PC-9 (cell line): ENCODE results near the gene LMO2. TPM values are rescaled to one million over a fixed set of nuclear protein-coding genes. Genes with fewer than 3 reads are reported as not detected.

Experiments
- BruUV-seq: library from RNA; stranded (reverse); fragments of 400-500 nt; replicated peaks from 2 replicates; lab custom pipeline; 2021; lab: Mats Ljungman, UMichigan
- CTCF ChIA-PET: fragments of 300-600 bp; sonication (Branson Sonifier 250); formaldehyde crosslinking; loops from one replicate; lab custom pipeline; 2022; ENCODE audit warnings: antibody characterized with exemption; lab: Charles Lee
- POLR2A ChIA-PET: fragments of 300-600 bp; sonication (Branson Sonifier 250); formaldehyde crosslinking; loops from one replicate; lab custom pipeline; 2022; ENCODE audit warnings: antibody characterized with exemption; ENCODE audit not compliant: unreplicated experiment; lab: Charles Lee
- DNase-seq, 2 experiments: peaks; one replicate each; pipeline versions ENCODE4 v3.0.0 to v3.0.0-alpha.2; 2015 to 2022; ENCODE audit warnings: mixed read lengths in 1 of 2
- H2AFZ ChIP-seq: fragments of 200-600 bp; sonication (generic); 2 replicates; pipeline ENCODE4 v1.8.1; 2017; ENCODE audit warnings: antibody characterized with exemption
- H3F3A ChIP-seq: fragments of 200-600 bp; sonication (generic); 2 replicates; pipeline ENCODE4 v1.8.1; 2017; ENCODE audit warnings: antibody characterized with exemption, mild to moderate bottlenecking, low read depth; ENCODE audit not compliant: insufficient read depth
- H3K27ac ChIP-seq: fragments of 200-600 bp; sonication (generic); 2 replicates; pipeline ENCODE4 v1.6.1; 2016; ENCODE audit warnings: mixed run types
- H3K27me3 ChIP-seq: fragments of 200-600 bp; sonication (generic); 2 replicates; pipeline ENCODE4 v1.6.1; 2016; ENCODE audit warnings: low read depth, mixed run types; ENCODE audit not compliant: insufficient read depth
- H3K36me3 ChIP-seq: fragments of 200-600 bp; sonication (generic); 2 replicates; pipeline ENCODE4 v1.6.1; 2016; ENCODE audit warnings: low read depth, mixed run types
- H3K4me1 ChIP-seq: fragments of 200-600 bp; sonication (generic); replicated peaks from 2 replicates; pipeline ENCODE4 v1.6.1; 2016; ENCODE audit warnings: mixed run types; ENCODE audit not compliant: insufficient read depth
- H3K4me2 ChIP-seq: fragments of 200-600 bp; sonication (generic); 2 replicates; pipeline ENCODE4 v1.6.1; 2017; ENCODE audit warnings: mixed run types
- H3K4me3 ChIP-seq: fragments of 200-600 bp; sonication (generic); 2 replicates; pipeline ENCODE4 v1.6.1; 2016; ENCODE audit warnings: mixed run types
- H3K79me2 ChIP-seq: fragments of 200-600 bp; sonication (generic); 2 replicates; pipeline ENCODE4 v1.6.1; 2017; ENCODE audit warnings: low read depth, mixed run types
- H3K9me2 ChIP-seq: fragments of 200-600 bp; sonication (generic); 2 replicates; pipeline ENCODE4 v1.8.1; 2017; ENCODE audit warnings: mild to moderate bottlenecking; ENCODE audit not compliant: insufficient read depth
- H3K9me3 ChIP-seq: fragments of 200-600 bp; sonication (generic); 2 replicates; pipeline ENCODE4 v1.8.1; 2016; ENCODE audit warnings: low read depth; ENCODE audit not compliant: insufficient read depth
- H4K20me1 ChIP-seq: fragments of 200-600 bp; sonication (generic); 2 replicates; pipeline ENCODE4 v1.8.1; 2017; ENCODE audit not compliant: insufficient read depth
- EZH2 ChIP-seq: fragments of 200-600 bp; sonication (generic); IDR thresholded peaks from 2 replicates; pipeline ENCODE4 v1.8.0; 2017; ENCODE audit warnings: antibody characterized with exemption, low read depth
- intact Hi-C: fragments of 100-400 bp; cut with micrococcal nuclease; formaldehyde crosslinking; loops from one replicate; pipeline ENCODE4 v1.10.0; 2022; ENCODE audit not compliant: unreplicated experiment
- total RNA-seq: library from RNA; stranded (reverse); gene quantifications from 2 replicates; pipeline ENCODE4 v1.2.3, GENCODE V29; 2021
- TF ChIP-seq, protein P1 (sequence below): fragments of 200-600 bp; sonication (generic); conservative IDR thresholded peaks from 2 replicates; pipeline ENCODE4 v1.6.1; 2017; ENCODE audit warnings: mixed run types, antibody characterized with exemption, mild to moderate bottlenecking, moderate library complexity

The LMO2 gene
- total RNA-seq, 1 experiment from 2014 or later = 0.28 TPM

DNA sequence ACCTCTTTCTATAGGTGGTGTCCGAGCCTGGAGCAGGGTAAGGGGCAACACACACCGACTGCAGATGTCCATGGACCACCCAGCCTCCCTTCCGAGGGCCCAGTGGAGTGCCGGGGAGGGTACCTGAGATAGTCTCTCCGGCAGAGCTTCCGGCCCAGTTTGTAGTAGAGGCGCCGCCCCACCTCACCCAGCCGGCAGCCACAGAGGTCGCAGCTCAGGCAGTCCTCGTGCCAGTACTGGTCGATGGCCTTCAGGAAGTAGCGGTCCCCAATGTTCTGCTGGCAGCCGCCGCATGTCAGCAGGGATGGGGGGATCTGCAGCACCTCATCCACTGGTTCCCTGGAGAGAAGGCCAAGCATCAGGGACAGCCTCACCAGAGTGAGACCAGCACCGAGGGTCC, 27.4 kb downstream of the LMO2 start:
- H3K36me3 ChIP-seq = no peaks in the 10 kb centered on the region
- H3K4me3 ChIP-seq = no peak overlapping the region
- ChIA-PET POLR2A (no interaction called here), CTCF (no interaction called here)
- no TSS peak for BruUV-seq
- DNase-seq = no peak
- H3F3A ChIP-seq = no peaks in the 10 kb centered on the region
- H3K4me2 ChIP-seq = no peak overlapping the region
- no peaks in the 10 kb centered on the region for H3K4me1 ChIP-seq
- no peak overlapping the region for H3K27ac ChIP-seq
- no peak overlapping the region for H2AFZ ChIP-seq
- no peaks in the 10 kb centered on the region for H4K20me1 ChIP-seq
- H3K9me2 ChIP-seq = no peaks in the 10 kb centered on the region
- H3K27me3 ChIP-seq = peaks cover 60% of the 10 kb centered on the region
- no peaks in the 10 kb centered on the region for H3K79me2 ChIP-seq
- intact Hi-C loops = no loop called here
- no peaks in the 10 kb centered on the region for H3K9me3 ChIP-seq
- TF ChIP-seq, protein P1, sequence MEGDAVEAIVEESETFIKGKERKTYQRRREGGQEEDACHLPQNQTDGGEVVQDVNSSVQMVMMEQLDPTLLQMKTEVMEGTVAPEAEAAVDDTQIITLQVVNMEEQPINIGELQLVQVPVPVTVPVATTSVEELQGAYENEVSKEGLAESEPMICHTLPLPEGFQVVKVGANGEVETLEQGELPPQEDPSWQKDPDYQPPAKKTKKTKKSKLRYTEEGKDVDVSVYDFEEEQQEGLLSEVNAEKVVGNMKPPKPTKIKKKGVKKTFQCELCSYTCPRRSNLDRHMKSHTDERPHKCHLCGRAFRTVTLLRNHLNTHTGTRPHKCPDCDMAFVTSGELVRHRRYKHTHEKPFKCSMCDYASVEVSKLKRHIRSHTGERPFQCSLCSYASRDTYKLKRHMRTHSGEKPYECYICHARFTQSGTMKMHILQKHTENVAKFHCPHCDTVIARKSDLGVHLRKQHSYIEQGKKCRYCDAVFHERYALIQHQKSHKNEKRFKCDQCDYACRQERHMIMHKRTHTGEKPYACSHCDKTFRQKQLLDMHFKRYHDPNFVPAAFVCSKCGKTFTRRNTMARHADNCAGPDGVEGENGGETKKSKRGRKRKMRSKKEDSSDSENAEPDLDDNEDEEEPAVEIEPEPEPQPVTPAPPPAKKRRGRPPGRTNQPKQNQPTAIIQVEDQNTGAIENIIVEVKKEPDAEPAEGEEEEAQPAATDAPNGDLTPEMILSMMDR = no peak
- TF ChIP-seq EZH2 = no peak

DNA sequence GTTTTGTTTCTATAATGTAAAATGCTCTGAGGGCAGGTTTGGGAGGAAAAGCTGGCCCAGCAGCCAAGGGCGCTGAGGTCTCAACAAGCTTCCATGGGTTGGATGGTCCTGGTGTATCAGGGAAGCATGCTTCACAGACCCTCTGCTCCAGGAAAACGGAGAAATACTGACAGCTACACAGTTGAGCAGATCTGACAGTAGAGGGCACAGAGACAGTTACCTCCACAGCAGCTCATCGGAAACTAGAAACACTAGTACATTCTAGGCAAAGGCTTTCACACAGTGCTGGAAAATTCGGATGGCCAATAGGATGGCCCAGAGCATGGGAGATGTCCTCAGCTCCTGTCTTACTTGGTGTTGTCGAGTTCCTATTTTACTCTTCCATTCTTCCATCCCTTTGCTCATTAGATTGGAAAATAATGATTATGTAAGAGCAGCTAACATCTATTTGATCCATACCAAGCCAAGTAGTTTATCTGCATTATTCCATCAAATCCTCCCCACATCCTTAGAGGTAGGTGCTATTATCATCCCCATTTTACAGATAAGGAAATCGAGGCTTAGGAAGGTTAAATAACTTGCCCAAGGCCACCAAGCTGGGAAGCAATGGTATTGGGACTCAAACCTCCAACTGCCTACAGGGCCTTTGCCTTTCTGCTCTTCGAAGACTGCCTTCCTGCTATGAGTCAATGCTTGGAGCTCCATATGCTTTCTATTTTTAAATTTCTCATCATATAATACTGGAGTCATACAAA, 28.3 kb downstream of the LMO2 start:
- H3K36me3 ChIP-seq = no peaks in the 10 kb centered on the region
- no peaks in the 10 kb centered on the region for H3K9me2 ChIP-seq
- no peak overlapping the region for H2AFZ ChIP-seq
- ChIA-PET POLR2A (interaction anchor here (0.6 kb wide), 1 partner anchor 192 kb away, joined by 3 read pairs; no protein-coding TSS in a partner anchor), CTCF (interaction anchor here (0.6 kb wide), 2 partner anchors 209 to 210 kb away, joined by 3 read pairs; no protein-coding TSS in a partner anchor)
- TF ChIP-seq, protein P1 = no peak
- no peak for TF ChIP-seq EZH2
- H3K4me2 ChIP-seq = no peak overlapping the region
- no TSS peak for BruUV-seq
- DNase-seq = no peak
- H3K79me2 ChIP-seq = no peaks in the 10 kb centered on the region
- peaks cover 55% of the 10 kb centered on the region for H3K27me3 ChIP-seq
- no peaks in the 10 kb centered on the region for H3K4me1 ChIP-seq
- no peaks in the 10 kb centered on the region for H3K9me3 ChIP-seq
- no peak overlapping the region for H3K27ac ChIP-seq
- intact Hi-C loops = no loop called here
- no peak overlapping the region for H3K4me3 ChIP-seq
- no peaks in the 10 kb centered on the region for H3F3A ChIP-seq
- H4K20me1 ChIP-seq = no peaks in the 10 kb centered on the region

DNA sequence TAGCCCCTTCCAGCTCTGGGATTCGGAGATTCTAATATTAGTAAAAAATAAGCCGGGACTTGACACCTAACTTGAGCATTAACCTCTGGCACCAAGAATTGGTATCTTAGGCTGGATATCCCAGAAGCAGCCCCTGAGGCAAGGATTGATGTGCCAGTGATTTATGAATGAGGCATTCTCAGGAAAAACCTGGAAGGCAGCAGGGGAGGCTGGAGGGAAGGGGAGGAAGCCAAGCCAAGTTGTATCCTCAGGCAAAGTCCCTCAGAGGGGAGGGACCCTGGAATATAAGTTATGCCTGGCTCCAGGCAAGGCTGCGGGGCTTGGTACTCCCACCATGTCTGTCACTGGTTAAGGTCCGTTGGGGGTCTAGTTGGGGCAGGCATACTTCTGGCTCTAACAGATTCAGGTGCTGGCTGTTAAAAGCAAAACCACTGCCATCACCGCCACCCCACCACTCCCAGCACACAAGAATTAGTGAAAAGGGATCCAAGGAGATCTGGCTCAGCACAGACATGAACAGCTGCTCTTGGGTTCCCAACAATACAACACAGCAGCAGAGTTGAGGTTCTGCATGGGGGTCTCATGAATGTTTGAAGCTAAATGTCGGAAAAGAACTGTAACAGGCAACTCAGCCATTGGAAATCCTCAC, 29.8 kb downstream of the LMO2 start:
- Histone ChIP-seq H2AFZ (no peak overlapping the region), H3K79me2 (no peaks in the 10 kb centered on the region), H3K9me3 (no peaks in the 10 kb centered on the region), H3K27ac (no peak overlapping the region), H3K4me1 (no peaks in the 10 kb centered on the region), H3K4me2 (no peak overlapping the region), H3K4me3 (no peak overlapping the region), H4K20me1 (no peaks in the 10 kb centered on the region), H3F3A (no peaks in the 10 kb centered on the region), H3K9me2 (no peaks in the 10 kb centered on the region), H3K27me3 (peaks cover 39% of the 10 kb centered on the region), H3K36me3 (no peaks in the 10 kb centered on the region)
- TF ChIP-seq, protein P1 = no peak
- no peak for TF ChIP-seq EZH2
- BruUV-seq = no TSS peak
- ChIA-PET CTCF (interaction anchor here (0.6 kb wide), 1 partner anchor 1136 kb away, joined by 4 read pairs; no protein-coding TSS in a partner anchor), POLR2A (interaction anchor here (0.6 kb wide), 1 partner anchor 93 kb away, joined by 5 read pairs; no protein-coding TSS in a partner anchor)
- intact Hi-C loops = no loop called here
- no peak for DNase-seq
